Astrocyte of the hippocampus (primary cell): ENCODE data around the gene KNOP1.
"Not testable (repeated sequence)": the region's sequence is repeated elsewhere in the genome, so short reads cannot be mapped to it uniquely, and the experiment has no call there.

Experiments used
- DNase-seq: peaks from one replicate; pipeline ENCODE4 v3.0.0; 2011; ENCODE audit warnings: low read depth, low spot score

The KNOP1 gene

GRCh38 chr16:19741354-19741753 is 23.3 kb upstream of the KNOP1 start:
- no peak for DNase-seq

GRCh38 chr16:19737306-19738038 is 19.4 kb upstream of the KNOP1 start:
- no peak for DNase-seq

- DNase-seq: no peak
Measured at GRCh38 chr16:19735074-19735867, 17.2 kb upstream of the KNOP1 start.

- no peak for DNase-seq
Measured at GRCh38 chr16:19733551-19733950, 15.5 kb upstream of the KNOP1 start.

GRCh38 chr16:19728636-19728965 is 10.6 kb upstream of the KNOP1 start:
- no peak for DNase-seq

- no peak for DNase-seq
Measured at GRCh38 chr16:19722981-19723380, 5.0 kb upstream of the KNOP1 start.

GRCh38 chr16:19722269-19722952 is 4.4 kb upstream of the KNOP1 start:
- DNase-seq: no peak

GRCh38 chr16:19718624-19718965 is 568 bp upstream of the KNOP1 start:
- DNase-seq: no peak

- DNase-seq: no peak
Measured at GRCh38 chr16:19717314-19717713, 713 bp downstream of the KNOP1 start.

- DNase-seq: not testable (repeated sequence)
Measured at GRCh38 chr16:19716728-19717127, 1.3 kb downstream of the KNOP1 start.

GRCh38 chr16:19716183-19716582 is 1.8 kb downstream of the KNOP1 start:
- no peak for DNase-seq

GRCh38 chr16:19715566-19715965 is 2.5 kb downstream of the KNOP1 start:
- DNase-seq: peak; percentile 28

- no peak for DNase-seq
Measured at GRCh38 chr16:19713697-19714096, 4.3 kb downstream of the KNOP1 start.

GRCh38 chr16:19712418-19713058 is 5.5 kb downstream of the KNOP1 start:
- no peak for DNase-seq

GRCh38 chr16:19711643-19712042 is 6.4 kb downstream of the KNOP1 start:
- DNase-seq: no peak

GRCh38 chr16:19710991-19711545 is 7.0 kb downstream of the KNOP1 start:
- no peak for DNase-seq

- no peak for DNase-seq
Measured at GRCh38 chr16:19710191-19710908, 7.7 kb downstream of the KNOP1 start.

GRCh38 chr16:19709381-19710136 is 8.5 kb downstream of the KNOP1 start:
- DNase-seq: no peak

- no peak for DNase-seq
Measured at GRCh38 chr16:19708296-19709205, 9.5 kb downstream of the KNOP1 start.
